Measurements from ENCODE around the gene GRIN1.
A peak's percentile ranks its signal among the peaks of the same experiment; 100 is the strongest.

The GRIN1 gene

DNA sequence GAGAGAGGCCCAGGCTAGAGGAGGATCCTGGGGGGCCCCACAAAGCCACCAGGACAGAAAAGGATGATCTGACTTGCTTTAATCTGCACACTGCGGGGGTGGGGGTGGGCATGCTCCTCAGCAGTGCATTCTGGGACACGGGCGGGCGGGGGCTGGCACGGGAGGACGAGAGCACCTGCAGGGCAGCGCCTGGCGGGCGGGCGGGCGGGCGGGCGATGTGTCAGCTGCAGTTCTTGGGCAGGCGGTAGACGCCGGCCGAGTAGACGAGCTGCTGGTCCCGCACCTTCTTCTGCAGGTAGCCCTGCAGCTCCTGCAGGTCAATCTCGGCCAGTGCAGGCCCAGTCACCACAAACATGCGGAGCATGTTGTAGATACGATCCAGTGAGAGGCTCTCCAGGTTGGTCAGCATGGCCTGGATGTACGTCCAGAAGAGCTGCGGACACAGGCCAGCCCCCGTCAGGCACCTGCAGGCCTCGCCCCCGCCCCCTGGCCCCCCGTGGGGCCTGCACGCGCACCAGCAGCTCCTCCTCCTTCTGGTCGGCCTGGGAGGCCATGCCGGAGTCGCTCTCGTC is 35.9 kb downstream of the GRIN1 start:
- peak overlapping the region; percentile 100 for H3K27ac ChIP-seq
- TF ChIP-seq, protein P1, sequence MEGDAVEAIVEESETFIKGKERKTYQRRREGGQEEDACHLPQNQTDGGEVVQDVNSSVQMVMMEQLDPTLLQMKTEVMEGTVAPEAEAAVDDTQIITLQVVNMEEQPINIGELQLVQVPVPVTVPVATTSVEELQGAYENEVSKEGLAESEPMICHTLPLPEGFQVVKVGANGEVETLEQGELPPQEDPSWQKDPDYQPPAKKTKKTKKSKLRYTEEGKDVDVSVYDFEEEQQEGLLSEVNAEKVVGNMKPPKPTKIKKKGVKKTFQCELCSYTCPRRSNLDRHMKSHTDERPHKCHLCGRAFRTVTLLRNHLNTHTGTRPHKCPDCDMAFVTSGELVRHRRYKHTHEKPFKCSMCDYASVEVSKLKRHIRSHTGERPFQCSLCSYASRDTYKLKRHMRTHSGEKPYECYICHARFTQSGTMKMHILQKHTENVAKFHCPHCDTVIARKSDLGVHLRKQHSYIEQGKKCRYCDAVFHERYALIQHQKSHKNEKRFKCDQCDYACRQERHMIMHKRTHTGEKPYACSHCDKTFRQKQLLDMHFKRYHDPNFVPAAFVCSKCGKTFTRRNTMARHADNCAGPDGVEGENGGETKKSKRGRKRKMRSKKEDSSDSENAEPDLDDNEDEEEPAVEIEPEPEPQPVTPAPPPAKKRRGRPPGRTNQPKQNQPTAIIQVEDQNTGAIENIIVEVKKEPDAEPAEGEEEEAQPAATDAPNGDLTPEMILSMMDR (conservative IDR thresholded peaks at IDR 0.05) = no peak

DNA sequence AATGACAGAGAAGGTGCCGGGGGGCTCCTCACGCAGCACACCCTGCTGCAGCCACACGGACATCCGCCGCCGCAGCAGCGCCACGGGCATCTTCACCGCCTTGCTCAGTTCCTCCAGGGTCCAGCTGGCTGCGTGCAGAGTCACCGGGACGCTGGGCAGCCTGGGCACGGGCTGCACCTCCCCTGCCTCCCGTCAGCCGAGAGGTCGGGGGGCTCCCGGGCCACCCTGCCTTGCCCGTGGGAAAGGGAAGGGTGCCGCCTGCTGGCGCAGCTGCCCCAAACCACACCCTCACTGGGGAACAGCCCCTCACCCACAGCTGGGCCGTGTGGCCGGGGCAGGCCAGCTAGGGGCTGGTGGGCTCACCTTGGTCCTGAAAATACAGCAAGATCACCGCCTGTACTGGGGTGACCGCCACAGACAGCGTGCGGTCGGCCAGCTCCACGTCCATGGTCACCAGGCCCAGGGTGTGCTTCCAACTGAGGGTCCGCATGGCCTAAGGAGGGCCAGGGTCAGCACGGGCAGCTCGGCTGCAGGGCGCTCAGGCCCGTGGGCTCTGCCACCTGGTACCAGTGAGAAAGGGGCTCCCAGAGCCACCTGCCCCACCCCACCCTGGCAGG is 36.5 kb downstream of the GRIN1 start:
- TF ChIP-seq, protein P1 (conservative IDR thresholded peaks at IDR 0.05) = no peak
- H3K27ac ChIP-seq = peak overlapping the region; percentile 100

DNA sequence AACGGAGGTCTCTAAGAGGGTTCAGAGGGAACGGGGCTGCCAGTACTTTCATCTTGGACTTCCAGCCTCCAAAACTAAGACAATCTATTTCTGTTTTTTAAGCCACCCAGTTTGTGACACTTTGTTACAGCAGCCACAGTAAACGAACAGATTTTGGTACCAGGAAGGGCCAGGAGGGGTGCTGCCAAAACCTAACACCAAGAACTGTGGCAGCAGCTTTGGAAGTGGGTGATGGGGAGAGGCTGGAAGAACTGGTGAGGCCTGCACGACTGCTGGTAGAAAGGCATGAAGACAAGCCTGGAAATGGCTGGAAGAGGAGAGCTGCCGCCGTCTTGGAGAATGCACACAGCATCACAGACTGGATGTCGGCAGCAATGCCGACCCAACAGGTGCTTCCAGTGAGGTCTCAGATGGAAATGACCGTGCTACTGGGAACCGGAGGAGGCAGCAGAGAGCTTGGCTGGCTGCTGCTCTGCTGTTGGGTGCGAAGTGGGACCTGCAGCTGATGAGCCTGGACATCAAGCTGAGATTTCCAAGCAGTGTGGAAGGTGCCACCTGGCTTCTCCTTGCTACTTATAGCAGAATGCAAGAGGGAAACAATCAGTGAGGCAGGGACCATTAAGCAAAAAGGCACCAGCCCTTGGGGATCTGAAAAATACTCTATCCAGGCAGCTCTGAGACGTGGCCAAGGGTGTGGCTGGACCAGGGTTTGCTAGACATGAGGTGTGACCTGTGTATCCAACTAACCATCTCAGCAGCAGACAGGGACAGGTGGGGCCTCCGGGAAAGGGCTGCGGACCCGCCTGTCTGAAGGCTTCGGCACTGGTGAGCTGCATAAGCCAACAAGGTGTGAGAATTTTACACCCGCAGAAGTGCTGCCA is 37.6 kb downstream of the GRIN1 start:
- TF ChIP-seq, protein P1 (conservative IDR thresholded peaks at IDR 0.05) = peak; percentile 85
- H3K27ac ChIP-seq = peak overlapping the region; percentile 100

DNA sequence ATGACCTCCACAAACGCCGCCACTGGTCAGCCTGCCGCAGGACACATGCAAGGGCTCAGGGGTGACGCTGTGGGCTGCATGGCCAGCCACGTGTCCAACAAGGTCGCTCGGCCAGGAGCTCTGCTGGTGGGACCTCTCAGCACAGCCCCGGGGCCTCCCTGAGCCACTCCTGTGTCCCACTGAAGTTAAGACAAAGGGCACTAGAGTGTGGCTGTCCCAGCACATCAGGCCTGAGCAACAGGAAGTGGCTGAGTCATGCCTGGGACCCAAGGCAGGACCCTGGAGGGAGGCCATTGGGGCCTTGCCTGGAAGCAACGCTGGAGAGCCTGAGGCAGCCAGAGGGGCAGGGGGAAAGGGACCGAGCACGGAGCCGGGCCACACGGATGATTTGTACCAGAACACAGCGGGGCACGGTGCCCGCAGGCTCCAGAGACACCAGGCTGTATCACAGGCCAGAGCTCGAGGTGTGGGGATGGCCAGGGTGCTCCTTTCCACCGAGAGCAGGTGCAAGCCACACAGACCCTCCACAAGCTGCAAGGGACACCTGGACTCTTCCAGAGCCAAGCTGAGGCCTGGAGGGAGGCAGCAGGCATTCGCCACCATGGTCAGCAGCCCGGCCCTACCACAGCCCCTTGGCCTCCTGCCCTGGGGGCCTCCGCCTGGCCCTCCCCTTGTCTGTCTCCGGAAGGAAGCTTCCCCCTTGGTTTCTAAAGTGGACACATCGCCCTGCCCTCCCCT is 39.4 kb downstream of the GRIN1 start:
- TF ChIP-seq, protein P1 (conservative IDR thresholded peaks at IDR 0.05) = no peak
- H3K27ac ChIP-seq = no peak overlapping the region

DNA sequence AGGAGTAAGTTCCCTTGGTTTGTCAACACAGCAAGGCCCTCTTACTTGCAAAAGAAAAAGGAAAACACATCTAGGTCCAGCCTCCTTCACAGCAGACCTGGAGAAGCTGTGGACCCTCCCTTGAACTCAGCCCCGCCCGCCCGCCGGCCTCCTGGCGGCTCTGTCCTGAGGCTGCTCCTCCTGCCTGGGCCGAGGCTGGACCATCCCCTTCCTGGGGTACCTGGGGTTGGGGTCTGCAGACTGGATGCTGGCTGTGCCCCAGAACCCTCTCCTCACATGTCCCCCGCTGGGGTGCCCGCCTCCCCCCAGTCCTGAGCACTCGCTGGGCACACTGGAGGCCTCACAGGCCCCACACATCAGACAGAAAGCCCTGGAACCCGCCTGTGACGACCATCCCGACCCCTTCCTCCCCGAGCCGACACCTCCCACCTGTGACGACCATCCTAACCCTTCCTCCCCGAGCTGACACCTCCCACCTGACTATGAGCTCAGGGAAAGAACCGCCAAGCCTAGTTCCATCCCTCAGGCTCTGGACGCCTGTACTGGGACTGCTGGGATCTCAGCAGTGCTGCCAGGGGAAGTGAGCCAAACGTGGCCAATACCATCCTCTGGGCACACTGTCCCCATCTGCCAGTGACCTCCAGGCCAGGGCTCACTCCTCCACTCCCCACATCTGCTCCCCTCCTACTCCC is 40.1 kb downstream of the GRIN1 start:
- TF ChIP-seq, protein P1 (conservative IDR thresholded peaks at IDR 0.05) = no peak

DNA sequence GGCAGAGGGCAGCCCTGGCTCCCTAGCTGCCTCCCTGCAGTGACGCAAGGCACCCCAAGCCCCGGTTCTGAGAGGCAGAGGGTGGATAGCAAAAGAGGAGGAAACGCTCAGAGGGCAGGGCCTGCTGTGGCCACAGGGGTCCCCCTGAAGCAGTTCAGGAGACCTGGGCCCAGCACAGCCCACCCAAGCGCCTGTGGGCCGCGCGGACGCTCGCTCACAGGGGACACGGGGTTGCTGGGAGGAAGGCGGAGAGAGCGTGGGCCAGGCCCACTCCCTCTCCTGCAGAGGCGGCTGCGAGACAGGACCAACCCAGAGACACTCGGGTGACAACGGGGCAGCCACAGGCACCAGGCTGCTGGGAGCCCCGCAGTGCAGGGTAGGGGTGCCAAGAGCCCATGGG is 40.8 kb downstream of the GRIN1 start:
- TF ChIP-seq, protein P1 (conservative IDR thresholded peaks at IDR 0.05) = no peak
- H3K27ac ChIP-seq = no peak overlapping the region

More for the DNA sequence above, 40.1 kb downstream of the GRIN1 start:
- H3K27ac ChIP-seq = no peak overlapping the region
